HUES6 (cell line): Measurements from ENCODE around the gene COL2A1.

Experiments used
- H3K27ac ChIP-seq: 2 replicates; pipeline ENCODE4 v1.7.0; 2013; ENCODE audit warnings: low read depth, mild to moderate bottlenecking, low read length, inconsistent platforms
- H3K27me3 ChIP-seq: 2 replicates; pipeline ENCODE4 v1.6.1; 2013; ENCODE audit warnings: low read length; ENCODE audit not compliant: control insufficient read depth, insufficient read depth
- H3K36me3 ChIP-seq: 2 replicates; pipeline ENCODE4 v1.6.1; 2013; ENCODE audit warnings: low read length; ENCODE audit not compliant: control insufficient read depth, insufficient read depth
- H3K4me1 ChIP-seq: 2 replicates; pipeline ENCODE4 v1.6.1; 2013; ENCODE audit warnings: low read length; ENCODE audit not compliant: control insufficient read depth, insufficient read depth
- H3K4me3 ChIP-seq: 2 replicates; pipeline ENCODE4 v1.5.1; 2013; ENCODE audit warnings: low read depth, low read length
- H3K9ac ChIP-seq: one replicate; pipeline ENCODE4 v1.6.1; 2013; ENCODE audit warnings: mild to moderate bottlenecking, low read length
- H3K9me3 ChIP-seq: 2 replicates; pipeline ENCODE4 v1.6.1; 2013; ENCODE audit warnings: low read depth, low read length; ENCODE audit not compliant: control insufficient read depth, insufficient read depth

COL2A1 gene

GRCh38 chr12:47989023-47989417 lies 15.3 kb downstream of the COL2A1 start:
- H3K27ac ChIP-seq = no peak overlapping the region

GRCh38 chr12:47988073-47989022 lies 15.9 kb downstream of the COL2A1 start:
- Histone ChIP-seq H3K27me3 (peaks cover 100% of the 10 kb centered on the region), H3K36me3 (no peaks in the 10 kb centered on the region), H3K27ac (no peak overlapping the region), H3K9me3 (no peaks in the 10 kb centered on the region), H3K4me3 (no peak overlapping the region), H3K9ac (no peak overlapping the region), H3K4me1 (peaks cover 3% of the 10 kb centered on the region; the same call in 1 of the 2 replicates)

More at GRCh38 chr12:47989023-47989417, 15.3 kb downstream of the COL2A1 start:
- Histone ChIP-seq H3K9me3 (no peaks in the 10 kb centered on the region), H3K9ac (no peak overlapping the region), H3K4me3 (no peak overlapping the region), H3K36me3 (no peaks in the 10 kb centered on the region), H3K27me3 (peaks cover 100% of the 10 kb centered on the region), H3K4me1 (peaks cover 3% of the 10 kb centered on the region; the same call in 1 of the 2 replicates)

- Histone ChIP-seq H3K4me3 (no peak overlapping the region), H3K27ac (no peak overlapping the region), H3K4me1 (peaks cover 3% of the 10 kb centered on the region; the same call in 1 of the 2 replicates), H3K9me3 (no peaks in the 10 kb centered on the region), H3K27me3 (peaks cover 100% of the 10 kb centered on the region), H3K9ac (no peak overlapping the region), H3K36me3 (no peaks in the 10 kb centered on the region)
Observed at GRCh38 chr12:47987411-47988072, 16.7 kb downstream of the COL2A1 start.

- H3K27me3 ChIP-seq = peaks cover 100% of the 10 kb centered on the region
- H3K9ac ChIP-seq = no peak overlapping the region
- no peak overlapping the region for H3K27ac ChIP-seq
- H3K4me1 ChIP-seq = peaks cover 3% of the 10 kb centered on the region; the same call in 1 of the 2 replicates
- no peaks in the 10 kb centered on the region for H3K36me3 ChIP-seq
- no peak overlapping the region for H3K4me3 ChIP-seq
- no peaks in the 10 kb centered on the region for H3K9me3 ChIP-seq
Observed at GRCh38 chr12:47986832-47987231, 17.4 kb downstream of the COL2A1 start.

GRCh38 chr12:47986291-47986660 lies 18.0 kb downstream of the COL2A1 start:
- Histone ChIP-seq H3K27me3 (peaks cover 100% of the 10 kb centered on the region), H3K9ac (no peak overlapping the region), H3K36me3 (no peaks in the 10 kb centered on the region), H3K27ac (no peak overlapping the region), H3K4me1 (peaks cover 3% of the 10 kb centered on the region; the same call in 1 of the 2 replicates), H3K4me3 (no peak overlapping the region), H3K9me3 (no peaks in the 10 kb centered on the region)

GRCh38 chr12:47985596-47986290 lies 18.5 kb downstream of the COL2A1 start:
- H3K4me3 ChIP-seq = no peak overlapping the region
- H3K27ac ChIP-seq = no peak overlapping the region
- H3K9ac ChIP-seq = no peak overlapping the region
- H3K4me1 ChIP-seq = peaks cover 3% of the 10 kb centered on the region; the same call in 1 of the 2 replicates
- no peaks in the 10 kb centered on the region for H3K36me3 ChIP-seq
- peaks cover 100% of the 10 kb centered on the region for H3K27me3 ChIP-seq
- H3K9me3 ChIP-seq = no peaks in the 10 kb centered on the region

- no peak overlapping the region for H3K4me3 ChIP-seq
- no peaks in the 10 kb centered on the region for H3K36me3 ChIP-seq
- H3K27ac ChIP-seq = no peak overlapping the region
- H3K4me1 ChIP-seq = peaks cover 3% of the 10 kb centered on the region; the same call in 1 of the 2 replicates
- H3K9me3 ChIP-seq = no peaks in the 10 kb centered on the region
- no peak overlapping the region for H3K9ac ChIP-seq
- H3K27me3 ChIP-seq = peaks cover 99% of the 10 kb centered on the region
Observed at GRCh38 chr12:47984331-47984801, 19.9 kb downstream of the COL2A1 start.

- Histone ChIP-seq H3K36me3 (no peaks in the 10 kb centered on the region), H3K9me3 (no peaks in the 10 kb centered on the region), H3K27me3 (peaks cover 99% of the 10 kb centered on the region), H3K4me1 (peaks cover 2% of the 10 kb centered on the region; the same call in 1 of the 2 replicates), H3K4me3 (no peak overlapping the region), H3K9ac (no peak overlapping the region), H3K27ac (no peak overlapping the region)
Observed at GRCh38 chr12:47983541-47984115, 20.6 kb downstream of the COL2A1 start.

GRCh38 chr12:47982770-47983169 lies 21.5 kb downstream of the COL2A1 start:
- no peak overlapping the region for H3K9ac ChIP-seq
- H3K27me3 ChIP-seq = peaks cover 99% of the 10 kb centered on the region
- H3K4me1 ChIP-seq = no peaks in the 10 kb centered on the region
- H3K9me3 ChIP-seq = no peaks in the 10 kb centered on the region
- no peaks in the 10 kb centered on the region for H3K36me3 ChIP-seq
- H3K4me3 ChIP-seq = no peak overlapping the region
- H3K27ac ChIP-seq = no peak overlapping the region

GRCh38 chr12:47982311-47982710 lies 22.0 kb downstream of the COL2A1 start:
- Histone ChIP-seq H3K9ac (no peak overlapping the region), H3K27me3 (peaks cover 99% of the 10 kb centered on the region), H3K27ac (no peak overlapping the region), H3K9me3 (no peaks in the 10 kb centered on the region), H3K36me3 (no peaks in the 10 kb centered on the region), H3K4me1 (no peaks in the 10 kb centered on the region), H3K4me3 (no peak overlapping the region)
